Ishikawa (cell line): ENCODE data around the gene SULT1A1.

Source experiments
- EP300 ChIP-seq: IDR thresholded peaks from 2 replicates; pipeline ENCODE4 v1.6.1; 2012; ENCODE audit warnings: borderline replicate concordance
- FOXM1 ChIP-seq: IDR thresholded peaks from 2 replicates; pipeline ENCODE4 v1.6.1; 2012; ENCODE audit warnings: low read depth, borderline replicate concordance
- NFIC ChIP-seq: IDR thresholded peaks from 2 replicates; pipeline ENCODE4 v1.6.1; 2012
- RAD21 ChIP-seq: IDR thresholded peaks from 2 replicates; pipeline ENCODE4 v1.6.1; 2012; ENCODE audit warnings: low read depth
- TEAD4 ChIP-seq: IDR thresholded peaks from 2 replicates; pipeline ENCODE4 v1.6.1; 2012
- TF ChIP-seq, protein P1 (sequence below): IDR thresholded peaks from 2 replicates; pipeline ENCODE4 v1.6.1; 2012; ENCODE audit warnings: low read depth, mild to moderate bottlenecking

DNA sequence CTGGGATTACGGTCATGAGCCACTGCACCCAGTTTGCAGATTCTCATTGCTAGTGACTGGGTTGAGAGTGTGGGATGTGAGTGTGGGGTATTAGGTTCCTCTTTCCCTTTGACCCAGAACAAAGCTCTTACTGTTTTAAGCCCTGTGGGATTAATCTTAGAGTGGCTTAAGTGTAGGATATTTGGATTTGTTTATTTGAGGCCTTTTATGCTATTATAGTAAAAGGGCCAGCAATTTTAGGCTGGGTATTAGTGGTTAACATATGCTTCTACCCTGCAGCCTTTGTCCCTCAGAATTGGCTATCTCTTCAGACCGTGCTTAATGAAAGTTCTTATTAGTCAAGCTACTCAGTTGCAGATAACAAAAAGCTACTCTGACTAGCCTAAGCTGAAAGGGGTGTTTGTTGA, 52.9 kb downstream of the SULT1A1 start:
- TF ChIP-seq RAD21: no peak
- TF ChIP-seq, protein P1, sequence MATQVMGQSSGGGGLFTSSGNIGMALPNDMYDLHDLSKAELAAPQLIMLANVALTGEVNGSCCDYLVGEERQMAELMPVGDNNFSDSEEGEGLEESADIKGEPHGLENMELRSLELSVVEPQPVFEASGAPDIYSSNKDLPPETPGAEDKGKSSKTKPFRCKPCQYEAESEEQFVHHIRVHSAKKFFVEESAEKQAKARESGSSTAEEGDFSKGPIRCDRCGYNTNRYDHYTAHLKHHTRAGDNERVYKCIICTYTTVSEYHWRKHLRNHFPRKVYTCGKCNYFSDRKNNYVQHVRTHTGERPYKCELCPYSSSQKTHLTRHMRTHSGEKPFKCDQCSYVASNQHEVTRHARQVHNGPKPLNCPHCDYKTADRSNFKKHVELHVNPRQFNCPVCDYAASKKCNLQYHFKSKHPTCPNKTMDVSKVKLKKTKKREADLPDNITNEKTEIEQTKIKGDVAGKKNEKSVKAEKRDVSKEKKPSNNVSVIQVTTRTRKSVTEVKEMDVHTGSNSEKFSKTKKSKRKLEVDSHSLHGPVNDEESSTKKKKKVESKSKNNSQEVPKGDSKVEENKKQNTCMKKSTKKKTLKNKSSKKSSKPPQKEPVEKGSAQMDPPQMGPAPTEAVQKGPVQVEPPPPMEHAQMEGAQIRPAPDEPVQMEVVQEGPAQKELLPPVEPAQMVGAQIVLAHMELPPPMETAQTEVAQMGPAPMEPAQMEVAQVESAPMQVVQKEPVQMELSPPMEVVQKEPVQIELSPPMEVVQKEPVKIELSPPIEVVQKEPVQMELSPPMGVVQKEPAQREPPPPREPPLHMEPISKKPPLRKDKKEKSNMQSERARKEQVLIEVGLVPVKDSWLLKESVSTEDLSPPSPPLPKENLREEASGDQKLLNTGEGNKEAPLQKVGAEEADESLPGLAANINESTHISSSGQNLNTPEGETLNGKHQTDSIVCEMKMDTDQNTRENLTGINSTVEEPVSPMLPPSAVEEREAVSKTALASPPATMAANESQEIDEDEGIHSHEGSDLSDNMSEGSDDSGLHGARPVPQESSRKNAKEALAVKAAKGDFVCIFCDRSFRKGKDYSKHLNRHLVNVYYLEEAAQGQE: no peak
- TF ChIP-seq EP300: no peak
- TF ChIP-seq FOXM1: no peak
- no peak for TF ChIP-seq TEAD4
- no peak for TF ChIP-seq NFIC
